Measurements from ENCODE around the gene FOSL2.

Gene FOSL2

DNA sequence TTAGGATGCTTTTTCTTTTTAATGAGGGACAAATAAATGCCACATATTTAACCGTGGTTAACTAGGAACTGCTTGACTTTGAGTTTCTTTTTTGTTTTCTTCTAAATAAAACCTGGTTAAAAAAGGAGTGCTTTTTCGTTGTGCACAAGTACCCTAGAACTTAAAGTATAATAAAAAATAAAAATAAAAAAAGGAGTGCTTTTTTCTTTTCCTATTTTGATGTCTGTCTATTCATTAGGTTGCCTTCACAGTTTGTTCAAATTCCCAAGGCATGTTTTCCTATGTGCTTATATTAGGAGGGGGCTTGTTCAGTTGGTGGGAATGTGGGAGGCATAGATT lies 4.4 kb downstream of the FOSL2 start:
- no peak for DNase-seq

DNA sequence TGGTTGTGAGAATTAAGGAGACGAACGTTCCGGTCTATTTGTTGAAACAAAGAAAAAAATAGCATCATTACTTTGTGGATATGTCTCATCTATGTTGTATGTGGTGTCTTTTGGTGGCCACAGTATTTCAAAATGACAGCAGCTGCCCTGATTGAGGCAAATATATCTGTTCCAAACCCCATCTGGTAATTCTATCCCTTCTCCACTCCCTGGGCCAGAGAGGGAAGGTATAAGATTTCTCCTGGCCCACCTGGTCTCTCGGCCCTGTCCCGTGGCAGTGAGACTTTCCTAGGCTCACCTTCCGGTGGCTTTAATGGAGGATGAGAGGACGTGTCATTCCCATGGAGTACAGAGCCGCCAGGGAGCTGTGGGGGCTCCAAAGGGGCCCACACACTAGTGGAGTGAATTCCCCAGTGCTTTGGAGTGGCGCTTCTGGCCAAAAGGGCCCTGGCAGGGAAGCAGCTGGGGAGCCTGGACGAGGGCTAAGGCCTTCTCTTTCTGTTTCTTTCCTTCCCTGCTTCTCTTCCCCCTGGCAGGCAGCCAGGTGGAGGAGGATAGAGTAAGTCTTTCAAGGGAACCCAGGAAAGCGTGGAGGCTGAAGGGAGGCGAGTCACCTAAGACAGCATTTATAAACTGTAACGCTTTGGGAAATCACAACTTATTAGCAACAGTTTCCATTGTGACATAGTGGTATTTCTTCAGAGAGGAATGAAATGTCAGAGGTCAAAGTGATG lies 5.6 kb downstream of the FOSL2 start:
- peak; percentile 38 for DNase-seq

DNA sequence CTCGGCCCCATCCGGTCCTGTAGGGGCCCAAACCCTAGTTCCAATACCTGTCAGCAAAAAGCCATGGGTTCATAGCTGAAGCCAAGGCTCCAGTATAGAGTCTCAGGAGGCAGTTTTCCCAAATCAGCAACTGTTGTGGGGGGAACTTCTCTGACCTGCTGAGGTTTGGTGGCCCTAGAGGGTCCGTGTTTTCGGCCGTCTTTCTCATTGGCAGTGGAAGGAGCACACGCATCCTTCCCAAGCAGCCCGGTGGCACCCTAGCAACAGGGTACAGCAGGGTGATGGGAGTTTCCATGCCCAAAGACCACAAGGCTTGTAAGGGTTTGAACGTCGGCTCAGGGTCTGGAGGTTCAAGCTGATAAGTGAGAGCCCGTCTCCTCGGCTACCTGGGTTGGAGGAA lies 6.6 kb downstream of the FOSL2 start:
- DNase-seq, result no peak

DNA sequence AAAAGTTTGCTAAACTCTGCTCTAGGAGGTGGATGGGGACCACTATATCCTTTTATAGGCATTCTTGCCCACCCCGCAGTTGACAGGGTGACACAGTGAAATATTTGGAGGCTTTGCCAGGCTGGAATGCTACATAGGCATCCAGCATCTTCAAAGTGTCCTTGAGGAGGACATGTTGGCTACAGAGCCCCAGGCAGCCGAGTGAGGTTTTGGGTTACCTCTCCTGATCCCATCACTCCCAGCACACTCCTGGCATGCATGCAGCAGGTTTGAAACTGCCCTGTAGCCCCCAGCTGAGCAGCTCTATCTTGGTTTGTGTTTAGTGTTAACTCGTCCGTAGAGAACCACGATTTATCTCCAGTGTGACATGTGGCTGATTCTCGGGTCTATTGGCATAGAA lies 7.3 kb downstream of the FOSL2 start:
- DNase-seq, result peak; percentile 83

DNA sequence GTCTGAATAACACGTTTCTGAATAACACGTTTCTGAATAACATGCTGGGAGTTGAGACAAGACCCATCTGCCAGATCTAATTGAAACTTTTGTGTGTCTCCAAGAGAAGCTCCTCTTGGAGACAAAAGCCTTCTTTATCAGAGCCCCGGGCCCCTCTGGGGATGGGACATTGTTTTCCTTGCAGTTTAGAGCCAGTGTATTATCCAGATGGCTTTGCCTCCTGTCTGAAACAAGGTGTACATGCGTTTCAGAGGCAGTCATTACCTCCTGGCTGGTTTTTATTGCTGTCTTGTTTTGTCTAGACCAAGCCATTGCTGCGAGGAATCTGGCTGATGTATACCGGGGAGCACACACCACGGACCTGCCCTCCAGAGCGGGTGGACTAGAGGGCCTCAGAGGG lies 7.8 kb downstream of the FOSL2 start:
- peak; percentile 88 for DNase-seq

DNA sequence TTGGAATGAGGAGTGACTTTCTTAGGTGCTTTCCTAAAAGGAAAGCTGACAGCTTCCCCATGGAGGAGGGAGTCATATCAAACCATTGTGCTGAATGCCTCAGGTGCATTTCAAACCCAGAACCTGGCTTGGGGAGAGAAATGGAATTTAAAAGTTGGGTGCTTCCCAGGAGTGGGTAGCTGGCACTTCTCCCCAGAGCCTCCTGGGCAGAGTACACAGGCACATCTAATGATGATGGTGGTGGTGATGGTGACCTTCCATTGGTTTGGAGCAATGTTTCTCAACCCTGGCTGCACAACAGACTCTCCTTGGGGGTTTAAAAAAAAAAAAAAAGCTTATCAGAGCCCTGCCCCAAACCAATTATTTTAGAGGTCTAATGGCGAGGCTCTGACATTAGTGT lies 8.3 kb downstream of the FOSL2 start:
- peak; percentile 46 for DNase-seq

DNA sequence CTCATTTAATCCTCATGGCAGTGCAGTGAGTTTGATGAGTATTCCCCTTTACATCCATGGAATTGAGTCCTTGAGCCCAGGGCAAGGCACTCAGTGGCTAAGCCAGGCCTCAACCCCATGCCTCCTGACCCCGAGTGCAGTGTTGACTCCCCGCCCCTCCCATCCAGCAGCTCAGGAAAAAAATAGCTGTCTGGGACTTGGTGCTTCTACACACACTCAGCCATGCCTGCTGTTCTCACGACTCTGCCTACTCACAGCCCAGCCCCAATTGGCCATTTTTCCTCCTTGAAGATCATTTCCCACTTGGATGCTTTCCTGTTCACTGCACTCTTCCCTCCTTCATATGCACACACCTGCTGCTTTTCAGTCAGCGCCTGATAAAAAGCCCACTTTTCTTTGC lies 8.8 kb downstream of the FOSL2 start:
- no peak for DNase-seq

DNA sequence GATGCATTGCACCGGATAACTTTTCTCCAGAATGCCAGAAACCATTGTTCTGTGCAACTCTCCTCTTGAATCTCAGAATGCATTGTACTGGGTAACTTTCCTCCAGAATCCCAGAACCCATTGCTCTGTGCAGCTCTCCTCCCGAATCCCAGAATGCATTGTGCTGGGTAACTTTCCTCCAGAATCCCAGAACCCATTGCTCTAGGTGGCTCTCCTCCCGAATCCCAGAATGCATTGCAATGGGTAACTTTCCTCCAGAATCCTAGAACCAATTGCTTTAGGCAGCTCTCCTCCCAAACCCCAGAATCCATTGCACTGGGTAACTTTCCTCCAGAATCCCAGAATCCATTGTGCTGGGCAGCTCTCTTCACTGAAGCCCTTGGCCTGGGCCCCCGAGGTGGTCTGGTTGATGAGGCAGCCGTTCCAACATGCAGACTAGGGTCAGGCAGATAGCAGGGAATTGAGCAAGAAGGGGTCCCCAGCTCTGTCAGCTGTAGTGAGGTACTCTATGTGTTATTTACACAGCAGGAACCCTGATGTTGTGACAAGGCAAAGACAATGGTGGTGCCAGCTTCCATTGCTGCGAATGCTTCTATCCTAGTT lies 9.4 kb downstream of the FOSL2 start:
- no peak for DNase-seq

DNA sequence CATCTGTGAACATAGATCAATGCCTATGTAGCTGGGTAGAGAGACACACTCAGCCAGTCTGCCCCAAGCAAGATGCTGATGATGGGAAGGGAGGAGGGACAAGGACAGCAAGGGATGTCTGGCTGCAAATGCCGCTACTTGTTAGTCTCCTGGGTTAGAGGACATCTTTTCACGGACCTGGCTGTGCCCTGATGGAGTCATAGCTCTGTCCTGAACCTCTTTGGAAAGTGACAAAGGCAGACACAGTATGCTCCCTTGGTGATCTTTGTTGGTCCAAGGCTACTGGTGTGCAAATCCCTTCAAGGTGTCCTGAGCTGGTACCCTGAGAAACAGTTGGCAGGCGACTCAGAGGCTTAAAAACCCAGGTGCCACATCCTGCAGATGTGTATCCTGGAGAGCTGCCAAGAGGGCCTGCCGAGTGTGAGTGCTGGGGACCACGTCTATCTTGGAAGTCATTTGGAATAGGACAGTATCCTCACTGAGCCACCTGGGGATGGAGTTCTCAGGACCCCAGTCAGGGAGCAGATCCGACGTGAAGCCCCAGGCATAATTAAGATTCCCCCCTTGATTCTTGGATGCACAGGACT lies 10.8 kb downstream of the FOSL2 start:
- DNase-seq, result peak; percentile 73

DNA sequence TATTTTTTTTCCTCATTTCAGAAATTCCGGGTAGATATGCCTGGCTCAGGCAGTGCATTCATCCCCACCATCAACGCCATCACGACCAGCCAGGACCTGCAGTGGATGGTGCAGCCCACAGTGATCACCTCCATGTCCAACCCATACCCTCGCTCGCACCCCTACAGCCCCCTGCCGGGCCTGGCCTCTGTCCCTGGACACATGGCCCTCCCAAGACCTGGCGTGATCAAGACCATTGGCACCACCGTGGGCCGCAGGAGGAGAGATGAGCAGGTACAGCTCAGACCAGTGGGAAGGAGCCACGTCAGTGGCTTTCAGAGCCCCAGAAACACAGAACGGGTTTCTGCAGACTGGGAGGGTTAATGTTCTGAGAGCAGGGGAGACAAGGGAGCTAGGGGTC lies 11.4 kb downstream of the FOSL2 start:
- DNase-seq, result no peak

DNA sequence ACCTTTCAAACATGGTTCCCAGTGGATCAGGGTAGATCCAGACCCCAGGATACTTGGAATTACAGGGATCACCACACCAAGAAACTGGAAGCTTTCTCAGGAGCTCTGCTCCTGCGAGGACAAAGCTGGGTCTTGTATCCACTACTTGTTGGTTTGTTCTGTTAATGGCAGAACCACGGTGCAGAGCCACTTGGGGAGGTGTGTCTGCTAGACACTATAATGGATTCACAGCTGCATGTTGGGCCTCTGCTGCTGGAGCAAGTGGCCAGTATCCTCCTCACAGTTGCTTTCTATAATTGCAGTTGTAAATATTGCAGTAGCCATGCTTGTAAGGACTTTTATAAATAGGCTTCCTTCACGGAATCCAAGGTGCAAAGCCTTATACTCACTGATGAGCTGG lies 12.9 kb downstream of the FOSL2 start:
- no peak for DNase-seq

DNA sequence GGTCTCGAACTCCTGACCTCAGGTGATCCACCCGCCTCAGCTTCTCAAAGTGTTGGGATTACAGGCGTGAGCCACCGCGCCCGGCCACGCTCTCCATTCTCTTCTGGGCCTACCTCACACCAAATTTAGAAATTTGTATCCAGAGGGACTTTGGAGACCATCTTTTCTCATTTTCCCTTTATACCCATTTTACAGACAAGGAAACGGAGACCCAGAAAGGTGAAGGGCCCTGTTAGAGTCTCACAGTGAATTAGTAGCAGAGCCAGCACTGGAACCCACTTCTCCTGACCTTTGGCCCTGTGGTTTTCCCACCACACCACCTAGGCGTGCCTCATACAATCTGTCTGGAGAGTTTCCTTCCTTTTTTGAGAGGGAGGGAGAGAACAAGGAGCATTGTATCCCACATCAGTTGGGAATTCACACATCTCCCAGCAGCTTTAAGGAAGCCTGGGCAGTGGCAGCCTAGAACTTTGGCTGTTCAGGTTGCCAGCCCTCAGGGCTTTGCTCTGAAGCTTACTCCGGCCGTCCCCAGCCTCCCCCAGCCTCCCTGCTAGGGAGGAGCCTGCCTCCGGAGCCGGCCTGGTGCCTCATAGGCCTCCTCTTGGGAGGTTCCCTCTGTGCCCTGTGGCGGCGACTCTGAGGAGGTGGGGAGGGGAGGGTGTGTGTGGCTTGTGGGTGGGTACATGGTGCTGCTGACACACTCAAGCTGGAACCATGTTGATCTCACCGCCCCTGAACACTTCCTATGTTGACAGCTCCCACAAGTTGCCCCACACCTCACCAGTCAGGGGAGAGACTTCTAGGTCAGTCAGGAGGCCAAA lies 13.8 kb downstream of the FOSL2 start:
- DNase-seq, result no peak

DNA sequence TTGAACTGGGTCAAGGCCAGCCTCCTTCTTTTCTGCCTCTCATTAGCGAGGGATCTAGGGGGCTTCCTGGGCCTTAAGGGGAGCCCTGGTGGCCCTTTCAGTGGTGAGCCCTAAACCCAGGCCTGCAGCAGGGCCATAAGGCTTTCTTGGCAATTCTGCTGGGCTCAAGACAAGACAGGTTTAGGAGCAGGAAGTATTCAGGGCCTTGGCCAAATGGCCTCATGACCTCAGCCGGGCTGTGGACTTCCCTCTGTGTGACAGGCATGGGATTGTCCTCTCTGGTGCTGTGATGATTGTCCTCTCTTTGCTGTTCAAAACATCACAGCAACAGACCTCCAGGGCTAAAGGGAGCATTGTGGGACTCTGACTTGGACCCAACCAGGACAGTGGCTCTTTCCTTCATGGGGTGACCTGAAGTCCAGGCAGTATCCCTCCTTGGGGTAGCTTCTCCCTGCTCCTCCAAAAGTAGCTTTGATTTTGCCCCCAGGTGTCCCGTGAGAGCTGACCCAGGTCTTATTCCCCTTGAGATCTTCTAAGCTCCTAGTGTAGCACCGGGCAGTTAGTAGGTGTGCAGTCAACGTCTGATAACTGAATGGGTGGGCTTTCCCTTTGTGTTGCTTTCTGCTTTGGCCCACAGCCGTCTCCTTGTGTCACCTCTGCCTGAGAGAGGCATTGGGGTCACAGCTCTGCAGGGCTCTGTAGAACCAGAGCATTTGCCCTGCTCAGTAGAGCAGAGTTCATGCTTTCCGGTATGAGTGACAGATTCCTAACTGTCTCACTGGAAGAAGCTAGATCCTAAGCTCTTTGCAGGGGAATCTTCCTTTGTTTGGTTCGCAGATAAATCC lies 14.7 kb downstream of the FOSL2 start:
- no peak for DNase-seq

DNA sequence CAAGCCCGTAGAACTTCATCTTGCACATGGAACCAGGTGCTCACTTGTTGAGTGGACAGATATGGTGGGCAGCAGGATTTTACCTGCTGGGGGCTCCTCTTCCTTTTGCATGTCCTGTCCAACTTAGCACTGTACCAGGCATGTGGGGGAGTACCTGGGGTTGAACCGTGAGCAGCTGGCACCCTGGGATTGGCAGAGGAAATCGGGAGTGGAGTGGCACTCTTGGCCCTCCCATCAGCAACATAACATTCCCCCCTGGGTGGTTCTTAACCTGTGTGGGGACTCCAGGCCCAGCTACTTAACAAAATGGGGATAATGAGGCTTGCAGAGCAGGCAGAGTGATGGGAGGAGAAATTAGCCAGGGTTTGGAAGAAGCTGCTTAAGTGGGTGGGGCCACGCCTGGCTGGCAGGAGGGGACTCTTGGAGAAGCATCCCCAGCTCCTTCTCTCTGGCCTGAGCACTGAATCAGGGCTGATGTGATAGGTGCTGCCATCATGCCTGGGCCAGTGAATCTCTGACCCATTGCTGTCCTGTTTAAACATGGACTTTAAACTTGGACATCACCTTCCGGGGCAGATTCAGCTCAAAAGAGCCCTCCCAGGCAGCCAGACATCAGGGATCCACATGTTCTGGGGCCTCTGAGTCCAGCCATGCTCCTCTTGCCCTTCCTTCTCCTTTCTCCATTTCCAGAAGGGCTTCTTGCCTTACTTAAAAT lies 15.5 kb downstream of the FOSL2 start:
- DNase-seq, result no peak

DNA sequence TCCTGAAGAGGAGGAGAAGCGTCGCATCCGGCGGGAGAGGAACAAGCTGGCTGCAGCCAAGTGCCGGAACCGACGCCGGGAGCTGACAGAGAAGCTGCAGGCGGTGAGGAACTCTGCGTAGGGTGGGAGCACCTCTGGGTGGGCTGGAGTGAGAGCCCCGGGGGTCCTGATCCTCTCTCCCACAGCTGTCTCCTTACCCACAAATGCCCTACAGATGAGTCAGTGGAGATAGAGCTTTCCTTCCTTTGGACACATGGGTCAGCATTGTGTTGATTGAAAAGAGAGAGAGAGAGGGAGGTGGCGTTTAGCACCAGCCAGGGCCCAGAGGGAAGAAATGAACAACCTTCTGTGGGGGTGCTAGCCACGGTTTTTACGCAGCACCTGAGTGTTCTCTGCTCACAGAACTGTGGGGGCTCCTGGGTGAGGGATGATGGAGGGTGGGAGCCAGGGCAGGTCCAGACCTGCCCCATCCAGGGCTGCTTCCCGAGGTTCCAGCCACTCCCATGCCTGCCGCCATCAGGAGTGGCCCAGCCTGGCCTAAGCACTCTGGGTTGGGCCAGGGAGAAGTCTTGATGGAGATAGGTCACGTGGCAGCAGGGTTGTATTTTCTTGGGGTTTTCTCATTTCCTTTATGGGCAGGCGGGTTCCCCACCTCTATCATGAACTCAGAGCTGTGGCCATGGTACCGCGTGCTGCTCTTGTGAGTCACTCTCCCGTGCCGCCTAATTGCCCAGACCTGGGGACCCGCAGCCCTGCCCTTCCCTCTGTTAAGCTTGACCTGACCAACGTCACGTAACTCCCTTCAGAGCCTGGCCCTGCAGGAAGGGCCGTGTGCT lies 16.3 kb downstream of the FOSL2 start:
- DNase-seq, result no peak

DNA sequence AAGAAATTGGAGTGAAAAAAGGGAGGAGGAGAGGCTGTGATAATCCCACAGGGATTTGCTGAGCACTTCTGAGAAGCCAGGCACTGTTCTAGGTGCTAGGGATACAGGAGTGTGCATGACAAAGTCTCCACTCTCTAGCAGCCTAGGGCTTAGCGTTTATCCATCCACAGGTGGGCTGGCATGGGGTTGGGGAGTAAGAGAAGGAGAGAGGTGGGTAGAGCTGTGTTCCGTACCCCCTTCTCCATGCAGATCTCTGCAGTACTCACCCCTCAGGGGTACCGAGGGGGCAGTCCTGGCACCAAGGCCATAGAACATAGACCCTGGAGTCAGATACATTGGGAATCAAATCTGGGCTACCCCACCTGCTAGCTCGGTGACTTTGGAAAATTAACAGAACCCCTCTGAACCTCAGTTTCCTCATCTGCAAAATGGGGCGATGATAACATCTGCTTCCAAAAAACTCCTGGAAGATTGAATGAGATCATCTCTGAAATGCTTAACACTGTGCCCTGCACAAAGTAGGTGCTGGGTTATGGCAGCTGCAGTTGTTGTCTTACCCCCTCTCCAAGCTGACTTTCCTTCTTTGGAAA lies 18.6 kb downstream of the FOSL2 start:
- peak; percentile 1 for DNase-seq

DNA sequence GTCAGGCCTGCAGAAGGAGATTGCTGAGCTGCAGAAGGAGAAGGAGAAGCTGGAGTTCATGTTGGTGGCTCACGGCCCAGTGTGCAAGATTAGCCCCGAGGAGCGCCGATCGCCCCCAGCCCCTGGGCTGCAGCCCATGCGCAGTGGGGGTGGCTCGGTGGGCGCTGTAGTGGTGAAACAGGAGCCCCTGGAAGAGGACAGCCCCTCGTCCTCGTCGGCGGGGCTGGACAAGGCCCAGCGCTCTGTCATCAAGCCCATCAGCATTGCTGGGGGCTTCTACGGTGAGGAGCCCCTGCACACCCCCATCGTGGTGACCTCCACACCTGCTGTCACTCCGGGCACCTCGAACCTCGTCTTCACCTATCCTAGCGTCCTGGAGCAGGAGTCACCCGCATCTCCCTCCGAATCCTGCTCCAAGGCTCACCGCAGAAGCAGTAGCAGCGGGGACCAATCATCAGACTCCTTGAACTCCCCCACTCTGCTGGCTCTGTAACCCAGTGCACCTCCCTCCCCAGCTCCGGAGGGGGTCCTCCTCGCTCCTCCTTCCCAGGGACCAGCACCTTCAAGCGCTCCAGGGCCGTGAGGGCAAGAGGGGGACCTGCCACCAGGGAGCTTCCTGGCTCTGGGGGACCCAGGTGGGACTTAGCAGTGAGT lies 19.4 kb downstream of the FOSL2 start:
- no peak for DNase-seq

DNA sequence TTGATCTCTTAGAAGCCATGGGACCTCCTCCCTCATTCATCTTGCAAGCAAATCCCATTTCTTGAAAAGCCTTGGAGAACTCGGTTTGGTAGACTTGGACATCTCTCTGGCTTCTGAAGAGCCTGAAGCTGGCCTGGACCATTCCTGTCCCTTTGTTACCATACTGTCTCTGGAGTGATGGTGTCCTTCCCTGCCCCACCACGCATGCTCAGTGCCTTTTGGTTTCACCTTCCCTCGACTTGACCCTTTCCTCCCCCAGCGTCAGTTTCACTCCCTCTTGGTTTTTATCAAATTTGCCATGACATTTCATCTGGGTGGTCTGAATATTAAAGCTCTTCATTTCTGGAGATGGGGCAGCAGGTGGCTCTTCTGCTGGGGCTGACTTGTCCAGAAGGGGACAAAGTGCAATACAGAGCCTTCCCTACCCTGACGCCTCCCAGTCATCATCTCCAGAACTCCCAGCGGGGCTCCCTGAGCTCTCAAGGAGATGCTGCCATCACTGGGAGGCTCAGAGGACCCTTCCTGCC lies 20.0 kb downstream of the FOSL2 start:
- peak; percentile 13 for DNase-seq

DNA sequence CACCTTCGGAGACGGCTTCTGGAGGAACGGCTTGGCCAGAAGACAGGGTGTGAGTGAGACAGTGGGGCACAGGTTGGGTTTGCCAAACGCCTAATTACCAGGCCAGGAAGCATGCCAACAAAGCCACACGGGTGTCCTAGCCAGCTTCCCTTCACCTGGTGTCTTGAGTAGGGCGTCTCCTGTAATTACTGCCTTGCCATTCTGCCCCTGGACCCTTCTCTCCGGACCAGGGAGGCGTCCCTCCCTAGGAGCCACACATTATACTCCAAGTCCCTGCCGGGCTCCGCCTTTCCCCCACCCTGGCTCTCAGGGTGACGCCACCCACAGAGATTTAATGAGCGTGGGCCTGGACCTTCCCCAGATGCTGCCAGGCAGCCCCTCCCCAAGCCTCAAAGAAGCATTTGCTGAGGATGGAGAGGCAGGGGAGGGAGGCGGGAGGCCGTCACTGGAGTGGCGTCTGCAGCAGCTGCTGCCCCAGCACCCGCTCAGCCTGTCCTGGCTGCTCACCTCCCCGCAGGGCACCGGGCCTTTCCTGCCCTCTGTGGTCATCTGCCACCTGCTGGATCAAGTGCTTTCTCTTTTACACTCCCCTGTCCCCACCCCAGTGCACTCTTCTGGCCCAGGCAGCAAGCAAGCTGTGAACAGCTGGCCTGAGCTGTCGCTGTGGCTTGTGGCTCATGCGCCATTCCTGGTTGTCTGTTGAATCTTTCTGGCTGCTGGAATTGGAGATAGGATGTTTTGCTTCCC lies 20.7 kb downstream of the FOSL2 start:
- DNase-seq, result peak; percentile 92
